Lower lobe of right lung (tissue), 2 donors: ENCODE measurements around the gene SPG11. TPM values are rescaled to one million over a fixed set of nuclear protein-coding genes. Genes with fewer than 3 reads are reported as not detected.

Source experiments
- ATAC-seq, 2 donors: fragments of 200-7000 bp; cut with Tn5 transposase; one replicate each; pipeline ENCODE4 v1.9.1; 2020 to 2022; ENCODE audit warnings: mild to moderate bottlenecking in 2 of 2, moderate library complexity in 2 of 2
- DNase-seq: peaks from one replicate; pipeline ENCODE4 v3.0.0-alpha.2; 2020
- H3K27ac ChIP-seq: fragments of 200-600 bp; one replicate; pipeline ENCODE4 v1.8.0; 2022
- H3K27me3 ChIP-seq: fragments of 200-600 bp; one replicate; pipeline ENCODE4 v1.8.0; 2022; ENCODE audit warnings: low read depth
- H3K36me3 ChIP-seq: fragments of 200-600 bp; one replicate; pipeline ENCODE4 v1.8.0; 2022; ENCODE audit warnings: mild to moderate bottlenecking
- H3K4me1 ChIP-seq: fragments of 200-600 bp; one replicate; pipeline ENCODE4 v1.8.0; 2022
- H3K4me3 ChIP-seq: fragments of 200-600 bp; one replicate; pipeline ENCODE4 v1.8.0; 2022; ENCODE audit warnings: mild to moderate bottlenecking
- H3K9me3 ChIP-seq: fragments of 200-600 bp; one replicate; pipeline ENCODE4 v1.8.0; 2022
- CTCF ChIP-seq: fragments of 200-600 bp; IDR thresholded peaks from one replicate; pipeline ENCODE4 v1.8.0; 2022; ENCODE audit warnings: antibody characterized with exemption, mild to moderate bottlenecking
- intact Hi-C: fragments of 100-400 bp; cut with DNase I; formaldehyde crosslinking; loops from one replicate; pipeline ENCODE4 v1.11.0; 2022
- total RNA-seq: library from RNA; stranded (reverse); fragmentation: NEBNext Ultra II Directional; extraction: Animal tissue kit (Norgen Biotek cat#: 25700); gene quantifications from one replicate; pipeline ENCODE4 v1.2.1, GENCODE V29; 2021
- donor health status: DM: no; HTN: yes; CAD: no; lungs with severe emphysema.

SPG11 gene
- total RNA-seq, 1 donor from 2014 or later, result 99.7 TPM

- Histone ChIP-seq H3K4me1 (peaks cover 28% of the 10 kb centered on the region), H3K9me3 (no peaks in the 10 kb centered on the region), H3K27ac (no peak overlapping the region), H3K36me3 (peaks cover 59% of the 10 kb centered on the region), H3K4me3 (no peak overlapping the region), H3K27me3 (no peaks in the 10 kb centered on the region)
- ATAC-seq (no peak), DNase-seq (no peak)
- TF ChIP-seq CTCF, result no peak
- intact Hi-C loops, result no loop called here
These were observed 4.4 kb downstream of the SPG11 start for GRCh38 chr15:44659056-44659455.

GRCh38 chr15:44657378-44657777 lies 6.1 kb downstream of the SPG11 start:
- Histone ChIP-seq H3K36me3 (peaks cover 76% of the 10 kb centered on the region), H3K27ac (no peak overlapping the region), H3K9me3 (no peaks in the 10 kb centered on the region), H3K27me3 (no peaks in the 10 kb centered on the region), H3K4me3 (no peak overlapping the region), H3K4me1 (peaks cover 22% of the 10 kb centered on the region)
- no peak for TF ChIP-seq CTCF
- intact Hi-C loops, result no loop called here
- ATAC-seq (no peak), DNase-seq (no peak)

GRCh38 chr15:44656913-44657312 lies 6.5 kb downstream of the SPG11 start:
- Histone ChIP-seq H3K9me3 (no peaks in the 10 kb centered on the region), H3K4me3 (no peak overlapping the region), H3K27me3 (no peaks in the 10 kb centered on the region), H3K4me1 (peaks cover 18% of the 10 kb centered on the region), H3K27ac (no peak overlapping the region), H3K36me3 (peaks cover 81% of the 10 kb centered on the region)
- intact Hi-C loops, result no loop called here
- TF ChIP-seq CTCF, result no peak
- no peak for ATAC-seq
- DNase-seq, result no peak

GRCh38 chr15:44656298-44656697 lies 7.2 kb downstream of the SPG11 start:
- Histone ChIP-seq H3K9me3 (no peaks in the 10 kb centered on the region), H3K27me3 (no peaks in the 10 kb centered on the region), H3K36me3 (peaks cover 87% of the 10 kb centered on the region), H3K4me1 (peaks cover 11% of the 10 kb centered on the region), H3K4me3 (no peak overlapping the region), H3K27ac (no peak overlapping the region)
- no peak for TF ChIP-seq CTCF
- DNase-seq, result no peak
- intact Hi-C loops, result no loop called here
- no peak for ATAC-seq

- DNase-seq (no peak), ATAC-seq (peak; percentile 24 to 42)
- Histone ChIP-seq H3K9me3 (no peaks in the 10 kb centered on the region), H3K4me1 (no peaks in the 10 kb centered on the region), H3K4me3 (no peak overlapping the region), H3K27ac (no peak overlapping the region), H3K36me3 (peaks cover 100% of the 10 kb centered on the region), H3K27me3 (no peaks in the 10 kb centered on the region)
- intact Hi-C loops, result no loop called here
- no peak for TF ChIP-seq CTCF
These were observed 8.6 kb downstream of the SPG11 start for GRCh38 chr15:44654858-44655257.

GRCh38 chr15:44647637-44648036 lies 15.8 kb downstream of the SPG11 start:
- Histone ChIP-seq H3K4me1 (peaks cover 3% of the 10 kb centered on the region), H3K4me3 (no peak overlapping the region), H3K27ac (no peak overlapping the region), H3K27me3 (no peaks in the 10 kb centered on the region), H3K36me3 (peaks cover 76% of the 10 kb centered on the region), H3K9me3 (no peaks in the 10 kb centered on the region)
- DNase-seq (no peak), ATAC-seq (no peak)
- intact Hi-C loops, result no loop called here
- no peak for TF ChIP-seq CTCF
